Measurements from ENCODE around the gene IGFBP7. TPM values are rescaled to one million over a fixed set of nuclear protein-coding genes. Genes with fewer than 3 reads are reported as not detected.

IGFBP7 gene
- total RNA-seq, 1 experiment from 2014 or later = 61.9 TPM

- Mint-ChIP-seq H3K4me1 (ENCODE audit: insufficient read depth, unreplicated experiment) (peaks cover 29% of the 10 kb centered on the region), H3K27me3 (ENCODE audit: insufficient read depth, unreplicated experiment) (no peaks in the 10 kb centered on the region), H3K36me3 (ENCODE audit: insufficient read depth, unreplicated experiment) (no peaks in the 10 kb centered on the region), H3K4me3 (ENCODE audit: unreplicated experiment) (no peak overlapping the region), H3K9me3 (ENCODE audit: unreplicated experiment) (no peaks in the 10 kb centered on the region), H3K27ac (ENCODE audit: low read depth, unreplicated experiment) (no peak overlapping the region)
- BruUV-seq (replicated peaks) = no TSS peak
- intact Hi-C loops (cut with micrococcal nuclease) = no loop called here
- TF ChIP-seq CTCF (IDR thresholded peaks at IDR 0.05; ENCODE audit: unreplicated experiment) = no peak
- ChIA-PET POLR2A (interaction anchor here (0.5 to 6.5 kb wide), 2 partner anchors 15 to 53 kb away, joined by 3 to 61 read pairs; no protein-coding TSS in a partner anchor), CTCF (interaction anchor here (0.7 to 2.3 kb wide), 2 partner anchors 56 to 68 kb away, joined by 3 to 7 read pairs; no protein-coding TSS in a partner anchor)
- DNase-seq (ENCODE audit: unreplicated experiment) = no peak
Measured at GRCh38 chr4:57094832-57095223, 15.4 kb downstream of the IGFBP7 start.

- Mint-ChIP-seq H3K4me3 (ENCODE audit: unreplicated experiment) (no peak overlapping the region), H3K9me3 (ENCODE audit: unreplicated experiment) (no peaks in the 10 kb centered on the region), H3K36me3 (ENCODE audit: insufficient read depth, unreplicated experiment) (no peaks in the 10 kb centered on the region), H3K4me1 (ENCODE audit: insufficient read depth, unreplicated experiment) (peaks cover 31% of the 10 kb centered on the region), H3K27ac (ENCODE audit: low read depth, unreplicated experiment) (no peak overlapping the region), H3K27me3 (ENCODE audit: insufficient read depth, unreplicated experiment) (no peaks in the 10 kb centered on the region)
- no peak for TF ChIP-seq CTCF (IDR thresholded peaks at IDR 0.05; ENCODE audit: unreplicated experiment)
- no TSS peak for BruUV-seq (replicated peaks)
- intact Hi-C loops (cut with micrococcal nuclease) = no loop called here
- ChIA-PET CTCF (interaction anchor here (0.6 to 2.3 kb wide), 6 partner anchors 10 to 56 kb away, joined by 3 to 7 read pairs (median 4); no protein-coding TSS in a partner anchor), POLR2A (interaction anchor here (0.7 to 6.5 kb wide), 2 partner anchors 14 to 15 kb away, joined by 3 to 61 read pairs; no protein-coding TSS in a partner anchor)
- DNase-seq (ENCODE audit: unreplicated experiment) = no peak
Measured at GRCh38 chr4:57093845-57094831, 16.0 kb downstream of the IGFBP7 start.

GRCh38 chr4:57091657-57092162, 18.5 kb downstream of the IGFBP7 start:
- intact Hi-C loops (cut with micrococcal nuclease) = no loop called here
- no peaks in the 10 kb centered on the region for H3K9me3 Mint-ChIP-seq (ENCODE audit: unreplicated experiment)
- no TSS peak for BruUV-seq (replicated peaks)
- no peak overlapping the region for H3K27ac Mint-ChIP-seq (ENCODE audit: low read depth, unreplicated experiment)
- H3K27me3 Mint-ChIP-seq (ENCODE audit: insufficient read depth, unreplicated experiment) = no peaks in the 10 kb centered on the region
- H3K4me3 Mint-ChIP-seq (ENCODE audit: unreplicated experiment) = no peak overlapping the region
- no peak for TF ChIP-seq CTCF (IDR thresholded peaks at IDR 0.05; ENCODE audit: unreplicated experiment)
- H3K4me1 Mint-ChIP-seq (ENCODE audit: insufficient read depth, unreplicated experiment) = peaks cover 16% of the 10 kb centered on the region
- DNase-seq (ENCODE audit: unreplicated experiment) = no peak
- no peaks in the 10 kb centered on the region for H3K36me3 Mint-ChIP-seq (ENCODE audit: insufficient read depth, unreplicated experiment)
- POLR2A ChIA-PET = interaction anchor here (1.1 to 6.5 kb wide), 4 partner anchors 10 to 57 kb away, joined by 4 to 61 read pairs (median 5); no protein-coding TSS in a partner anchor
- CTCF ChIA-PET = interaction anchor here (0.7 to 2.0 kb wide), 4 partner anchors 15 to 73 kb away, joined by 3 to 13 read pairs (median 4); no protein-coding TSS in a partner anchor

GRCh38 chr4:57090079-57090478, 20.1 kb downstream of the IGFBP7 start:
- peaks cover 7% of the 10 kb centered on the region for H3K4me1 Mint-ChIP-seq (ENCODE audit: insufficient read depth, unreplicated experiment)
- H3K27ac Mint-ChIP-seq (ENCODE audit: low read depth, unreplicated experiment) = no peak overlapping the region
- POLR2A ChIA-PET = no interaction called here
- H3K4me3 Mint-ChIP-seq (ENCODE audit: unreplicated experiment) = no peak overlapping the region
- no peak for DNase-seq (ENCODE audit: unreplicated experiment)
- no peak for TF ChIP-seq CTCF (IDR thresholded peaks at IDR 0.05; ENCODE audit: unreplicated experiment)
- BruUV-seq (replicated peaks) = no TSS peak
- no peaks in the 10 kb centered on the region for H3K27me3 Mint-ChIP-seq (ENCODE audit: insufficient read depth, unreplicated experiment)
- H3K36me3 Mint-ChIP-seq (ENCODE audit: insufficient read depth, unreplicated experiment) = no peaks in the 10 kb centered on the region
- CTCF ChIA-PET = interaction anchor here (0.6 to 2.0 kb wide), 2 partner anchors 15 to 52 kb away, joined by 4 to 13 read pairs; no protein-coding TSS in a partner anchor
- peaks cover 8% of the 10 kb centered on the region for H3K9me3 Mint-ChIP-seq (ENCODE audit: unreplicated experiment)
- intact Hi-C loops (cut with micrococcal nuclease) = no loop called here
